Measurements from ENCODE around the gene TAGAP.

GRCh38 chr6:159065091-159065490, 20.3 kb upstream of the TAGAP start:
- TF ChIP-seq CTCF (IDR thresholded peaks at IDR 0.05; ENCODE audit: poor library complexity) (no peak), EZH2phosphoT487 (IDR thresholded peaks at IDR 0.05; ENCODE audit: low read depth, severe bottlenecking, unreplicated experiment) (no peak), EZH2 (IDR thresholded peaks at IDR 0.05; ENCODE audit: borderline replicate concordance) (no peak)
